Measurements from ENCODE around the gene FAM47A. TPM values are rescaled to one million over a fixed set of nuclear protein-coding genes. Genes with fewer than 3 reads are reported as not detected.

The FAM47A gene
- total RNA-seq (2022; extraction: Qiagen RNA extraction; ENCODE audit: low read depth) = not detected in 5 replicates

GRCh38 chrX:34132028-34132427, at the start of gene FAM47A:
FAM47A (minus strand) TSS chrX:34132314; CDS start chrX:34132278, 36 bp downstream.

Data from A549 treated with CpdA at 1 μM for 4 hours (cell line).